ENCODE results near the gene JARID2. TPM values are rescaled to one million over a fixed set of nuclear protein-coding genes. Genes with fewer than 3 reads are reported as not detected.

JARID2 gene
- total RNA-seq, 1 experiment from 2014 or later: 23.6 TPM

GRCh38 chr6:15518057-15518456 is 272.2 kb downstream of the JARID2 start:
- Histone ChIP-seq H3K79me2 (ENCODE audit: insufficient read depth, low read length) (no peaks in the 10 kb centered on the region), H3K9me3 (ENCODE audit: control insufficient read depth in 1 of 2, insufficient read depth in 1 of 2, low read depth in 1 of 2, low read length in 2 of 2) (no peaks in the 10 kb centered on the region), H3K9me2 (ENCODE audit: insufficient read depth) (no peaks in the 10 kb centered on the region), H3K9ac (ENCODE audit: low read length) (no peak overlapping the region), H3K27ac (ENCODE audit: low read depth, low read length) (no peak overlapping the region), H3K27me3 (ENCODE audit: insufficient read depth, low read length) (no peaks in the 10 kb centered on the region), H4K20me1 (ENCODE audit: insufficient read depth) (no peaks in the 10 kb centered on the region), H3K36me3 (ENCODE audit: control insufficient read depth in 1 of 2, insufficient read depth in 2 of 2, low read length in 2 of 2) (peaks cover 3 to 6% of the 10 kb centered on the region in 2 experiments; a peak in 2 of 4 replicates), H2AFZ (ENCODE audit: low read depth, low read length, poor library complexity, severe bottlenecking) (no peak overlapping the region), H3K4me3 (replicated peaks in 1 of 2; ENCODE audit: low read depth in 1 of 2, low read length in 2 of 2) (no peak overlapping the region), H3K4me2 (ENCODE audit: low read length) (no peak overlapping the region), H3K4me1 (ENCODE audit: control insufficient read depth in 1 of 2, insufficient read depth in 2 of 2, low read length in 2 of 2) (no peaks in the 10 kb centered on the region)
- TF ChIP-seq, protein P1, sequence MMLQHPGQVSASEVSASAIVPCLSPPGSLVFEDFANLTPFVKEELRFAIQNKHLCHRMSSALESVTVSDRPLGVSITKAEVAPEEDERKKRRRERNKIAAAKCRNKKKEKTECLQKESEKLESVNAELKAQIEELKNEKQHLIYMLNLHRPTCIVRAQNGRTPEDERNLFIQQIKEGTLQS (IDR thresholded peaks at IDR 0.05): no peak
- no peak for TF ChIP-seq RAD21 (IDR thresholded peaks at IDR 0.05; ENCODE audit: low read depth)
- no peak for TF ChIP-seq SP1 (IDR thresholded peaks at IDR 0.05; ENCODE audit: low read depth)
- TF ChIP-seq, protein P2, sequence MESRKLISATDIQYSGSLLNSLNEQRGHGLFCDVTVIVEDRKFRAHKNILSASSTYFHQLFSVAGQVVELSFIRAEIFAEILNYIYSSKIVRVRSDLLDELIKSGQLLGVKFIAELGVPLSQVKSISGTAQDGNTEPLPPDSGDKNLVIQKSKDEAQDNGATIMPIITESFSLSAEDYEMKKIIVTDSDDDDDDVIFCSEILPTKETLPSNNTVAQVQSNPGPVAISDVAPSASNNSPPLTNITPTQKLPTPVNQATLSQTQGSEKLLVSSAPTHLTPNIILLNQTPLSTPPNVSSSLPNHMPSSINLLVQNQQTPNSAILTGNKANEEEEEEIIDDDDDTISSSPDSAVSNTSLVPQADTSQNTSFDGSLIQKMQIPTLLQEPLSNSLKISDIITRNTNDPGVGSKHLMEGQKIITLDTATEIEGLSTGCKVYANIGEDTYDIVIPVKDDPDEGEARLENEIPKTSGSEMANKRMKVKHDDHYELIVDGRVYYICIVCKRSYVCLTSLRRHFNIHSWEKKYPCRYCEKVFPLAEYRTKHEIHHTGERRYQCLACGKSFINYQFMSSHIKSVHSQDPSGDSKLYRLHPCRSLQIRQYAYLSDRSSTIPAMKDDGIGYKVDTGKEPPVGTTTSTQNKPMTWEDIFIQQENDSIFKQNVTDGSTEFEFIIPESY (IDR thresholded peaks at IDR 0.05; ENCODE audit: extremely low read depth, insufficient replicate concordance, low read length): no peak
- TF ChIP-seq CEBPB (IDR thresholded peaks at IDR 0.05; ENCODE audit: low read depth): no peak
- ChIA-PET POLR2A (no interaction called here), RAD21 (ENCODE audit: low non-redundant PET in 1 of 2, low total read pairs in 2 of 2, uncharacterized antibody in 2 of 2, unreplicated experiment in 2 of 2) (no interaction called here), CTCF (no interaction called here)
- DNase-seq (ENCODE audit: low read depth, low spot score) (no peak), ATAC-seq (no peak)
- no TSS peak for BruUV-seq (replicated peaks)
- intact Hi-C loops (cut with micrococcal nuclease): no loop called here

DNA sequence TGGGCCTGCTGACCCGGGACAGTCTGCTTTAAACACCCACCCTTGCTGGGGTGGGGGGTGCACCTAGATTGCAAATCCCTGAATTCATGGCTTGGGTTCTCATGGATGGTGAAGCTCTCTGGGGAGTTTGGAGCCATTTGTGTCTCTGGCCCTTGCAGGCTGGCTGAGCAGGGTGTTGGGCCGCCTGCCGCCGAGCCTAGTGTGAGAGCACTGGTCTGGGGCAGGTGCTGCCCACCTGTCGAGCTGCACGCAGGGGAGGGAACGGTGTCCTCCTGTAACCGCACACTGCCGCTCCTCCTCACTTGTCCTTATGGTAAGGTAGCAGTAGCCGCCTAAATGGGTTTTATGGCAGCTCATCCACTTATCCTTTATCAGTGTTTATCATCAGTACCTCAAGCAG is 273.0 kb downstream of the JARID2 start:
- ChIA-PET POLR2A (no interaction called here), CTCF (no interaction called here), RAD21 (ENCODE audit: low non-redundant PET in 1 of 2, low total read pairs in 2 of 2, uncharacterized antibody in 2 of 2, unreplicated experiment in 2 of 2) (no interaction called here)

More for the DNA sequence above, 273.0 kb downstream of the JARID2 start:
- no peak for DNase-seq (ENCODE audit: low read depth, low spot score)
- Histone ChIP-seq H3K9me3 (ENCODE audit: control insufficient read depth in 1 of 2, insufficient read depth in 1 of 2, low read depth in 1 of 2, low read length in 2 of 2) (no peaks in the 10 kb centered on the region), H3K79me2 (ENCODE audit: insufficient read depth, low read length) (no peaks in the 10 kb centered on the region), H3K27me3 (ENCODE audit: insufficient read depth, low read length) (no peaks in the 10 kb centered on the region), H3K9ac (ENCODE audit: low read length) (no peak overlapping the region), H3K9me2 (ENCODE audit: insufficient read depth) (no peaks in the 10 kb centered on the region), H4K20me1 (ENCODE audit: insufficient read depth) (no peaks in the 10 kb centered on the region), H3K4me1 (ENCODE audit: control insufficient read depth in 1 of 2, insufficient read depth in 2 of 2, low read length in 2 of 2) (no peaks in the 10 kb centered on the region), H2AFZ (ENCODE audit: low read depth, low read length, poor library complexity, severe bottlenecking) (no peak overlapping the region), H3K36me3 (ENCODE audit: control insufficient read depth in 1 of 2, insufficient read depth in 2 of 2, low read length in 2 of 2) (peaks cover 3 to 8% of the 10 kb centered on the region in 2 experiments; a peak in 2 of 4 replicates), H3K4me3 (replicated peaks in 1 of 2; ENCODE audit: low read depth in 1 of 2, low read length in 2 of 2) (no peak overlapping the region), H3K4me2 (ENCODE audit: low read length) (no peak overlapping the region), H3K27ac (ENCODE audit: low read depth, low read length) (no peak overlapping the region)
- BruUV-seq (replicated peaks): no TSS peak
- no peak for ATAC-seq
- intact Hi-C loops (cut with micrococcal nuclease): no loop called here
- TF ChIP-seq EZH2phosphoT487 (IDR thresholded peaks at IDR 0.05; ENCODE audit: borderline replicate concordance) (no peak), CBX3 (IDR thresholded peaks at IDR 0.05; ENCODE audit: low read depth) (no peak), POLR2A (IDR thresholded peaks at IDR 0.05; ENCODE audit: borderline replicate concordance, extremely low read depth, insufficient read depth, insufficient read length) (no peak)
